ENCODE results near the gene RAD51B.

Gene RAD51B

DNA sequence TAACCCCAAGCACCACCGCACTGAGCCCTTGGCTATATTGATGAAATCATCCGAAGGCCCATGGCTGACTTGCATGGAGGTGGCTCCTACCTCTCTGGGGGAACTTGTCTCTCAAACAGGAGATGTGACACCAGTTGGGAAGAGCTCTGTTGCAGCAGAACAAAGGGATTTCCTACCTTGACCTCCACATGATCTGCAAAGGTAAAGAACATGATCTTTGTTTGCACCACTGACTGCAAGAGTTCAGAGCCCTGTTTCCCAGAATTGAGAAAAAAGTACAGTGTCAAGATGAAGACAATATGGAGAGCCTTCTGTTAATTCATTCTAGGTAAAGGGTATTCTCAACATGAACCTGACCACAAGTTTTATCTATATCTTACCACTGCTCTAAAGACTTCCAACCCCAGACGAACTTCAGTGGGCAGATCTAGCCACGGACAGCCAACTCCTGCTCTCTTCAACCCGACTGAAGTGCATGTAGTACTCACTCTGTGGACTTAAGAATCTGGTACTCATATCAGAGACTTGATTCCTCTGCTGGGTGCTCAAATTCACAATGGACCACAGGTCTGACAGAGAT lies 35.2 kb upstream of the RAD51B start:
- Histone ChIP-seq H3K27me3 (replicated peaks; ENCODE audit: control insufficient read depth, insufficient read depth, low read length) (no peaks in the 10 kb centered on the region), H3K36me3 (ENCODE audit: control insufficient read depth, insufficient read depth, low read length) (peaks cover 34% of the 10 kb centered on the region), H3K4me3 (replicated peaks; ENCODE audit: low read depth, low read length) (no peak overlapping the region)
- DNase-seq (ENCODE audit: extremely low read depth, insufficient read length): no peak
- no peak for TF ChIP-seq CTCF (IDR thresholded peaks at IDR 0.05; ENCODE audit: insufficient read depth, low read length, poor library complexity, severe bottlenecking)

DNA sequence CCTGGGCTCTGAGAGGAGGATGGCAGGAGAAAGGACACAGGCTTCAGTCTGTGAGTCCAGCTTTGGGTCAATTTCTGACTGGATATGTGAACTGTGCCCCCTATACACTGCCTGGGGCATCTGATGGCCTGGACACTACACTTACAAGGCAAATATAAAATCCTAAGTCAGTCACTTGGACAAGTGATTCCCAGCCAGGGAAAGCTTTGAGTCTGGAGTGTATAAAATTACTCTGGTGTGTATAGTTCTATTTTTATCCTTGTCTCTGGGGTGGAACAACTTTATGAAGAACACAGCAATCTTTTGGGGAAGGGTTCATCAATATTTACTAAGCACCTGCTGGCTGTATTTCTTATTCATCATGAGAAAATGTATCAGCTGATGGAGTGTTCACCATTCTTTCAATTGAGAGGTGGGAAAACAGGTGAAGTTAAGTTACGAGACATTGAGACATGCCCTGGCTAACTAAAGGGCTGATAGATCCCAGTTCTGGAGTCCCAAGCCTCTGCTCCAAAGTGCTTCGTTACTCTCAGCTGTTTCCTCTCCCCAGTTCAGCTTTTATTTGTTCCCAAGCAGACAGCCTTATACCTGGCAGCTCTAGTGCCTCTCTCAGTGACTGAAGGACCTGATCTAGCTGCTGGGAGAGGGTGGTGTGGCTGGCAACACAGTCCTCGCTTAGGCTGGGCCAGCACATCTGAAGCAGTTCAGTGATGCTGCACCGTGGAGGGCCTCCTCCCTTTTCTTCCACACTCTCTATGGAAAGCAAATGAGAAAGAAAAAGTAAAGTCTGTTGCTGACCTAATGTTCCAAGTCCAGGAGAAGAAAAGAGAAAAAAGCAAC lies 34.1 kb upstream of the RAD51B start:
- no peaks in the 10 kb centered on the region for H3K27me3 ChIP-seq (replicated peaks; ENCODE audit: control insufficient read depth, insufficient read depth, low read length)
- DNase-seq (ENCODE audit: extremely low read depth, insufficient read length): no peak
- peaks cover 38% of the 10 kb centered on the region for H3K36me3 ChIP-seq (ENCODE audit: control insufficient read depth, insufficient read depth, low read length)
- TF ChIP-seq CTCF (IDR thresholded peaks at IDR 0.05; ENCODE audit: insufficient read depth, low read length, poor library complexity, severe bottlenecking): no peak
- no peak overlapping the region for H3K4me3 ChIP-seq (replicated peaks; ENCODE audit: low read depth, low read length)

GRCh38 chr14:67787673-67788072 lies 31.9 kb upstream of the RAD51B start:
- no peak for TF ChIP-seq CTCF (IDR thresholded peaks at IDR 0.05; ENCODE audit: insufficient read depth, low read length, poor library complexity, severe bottlenecking)
- Histone ChIP-seq H3K36me3 (ENCODE audit: control insufficient read depth, insufficient read depth, low read length) (peaks cover 35% of the 10 kb centered on the region), H3K27me3 (replicated peaks; ENCODE audit: control insufficient read depth, insufficient read depth, low read length) (no peaks in the 10 kb centered on the region), H3K4me3 (replicated peaks; ENCODE audit: low read depth, low read length) (no peak overlapping the region)
- DNase-seq (ENCODE audit: extremely low read depth, insufficient read length): no peak

DNA sequence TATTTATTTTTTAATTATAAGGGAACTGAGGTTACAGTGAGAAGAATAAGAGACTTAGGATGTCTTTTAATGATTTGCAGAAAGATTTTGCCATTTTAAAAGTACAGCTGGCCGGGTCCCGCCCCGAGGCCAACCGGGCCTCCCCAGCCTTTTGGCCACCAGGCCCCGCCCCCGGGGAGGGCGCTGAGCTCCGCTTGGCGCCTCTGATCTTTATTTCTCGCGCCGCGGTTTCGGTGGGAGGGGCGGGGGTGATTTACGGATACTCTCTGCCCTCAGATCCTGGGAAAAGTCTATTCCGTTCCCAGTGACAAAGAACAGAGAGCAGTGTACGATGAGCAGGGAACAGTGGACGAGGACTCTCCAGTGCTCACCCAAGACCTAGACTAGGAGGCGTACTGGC lies 20.8 kb upstream of the RAD51B start:
- Histone ChIP-seq H3K36me3 (ENCODE audit: control insufficient read depth, insufficient read depth, low read length) (peaks cover 21% of the 10 kb centered on the region), H3K27me3 (replicated peaks; ENCODE audit: control insufficient read depth, insufficient read depth, low read length) (no peaks in the 10 kb centered on the region), H3K4me3 (replicated peaks; ENCODE audit: low read depth, low read length) (no peak overlapping the region)
- DNase-seq (ENCODE audit: extremely low read depth, insufficient read length): no peak
- no peak for TF ChIP-seq CTCF (IDR thresholded peaks at IDR 0.05; ENCODE audit: insufficient read depth, low read length, poor library complexity, severe bottlenecking)

DNA sequence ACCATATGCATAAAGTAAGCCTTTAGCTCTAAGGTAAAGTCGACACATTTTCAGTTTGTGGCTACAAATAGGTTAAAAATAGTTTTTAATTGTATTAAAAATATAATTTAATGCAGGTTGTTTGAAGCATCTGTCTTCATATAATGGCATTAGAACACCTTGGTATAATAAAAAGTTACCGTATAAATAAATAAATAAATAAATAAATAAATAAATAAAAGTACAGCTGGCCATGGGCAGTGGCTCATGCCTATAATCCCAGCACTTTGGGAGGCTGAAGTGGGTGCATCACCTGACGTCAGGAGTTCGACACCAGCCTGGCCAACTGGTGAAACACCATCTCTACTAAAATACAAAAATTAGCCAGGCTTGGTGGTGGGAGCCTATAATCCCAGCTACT lies 18.8 kb upstream of the RAD51B start:
- Histone ChIP-seq H3K4me3 (replicated peaks; ENCODE audit: low read depth, low read length) (no peak overlapping the region), H3K27me3 (replicated peaks; ENCODE audit: control insufficient read depth, insufficient read depth, low read length) (no peaks in the 10 kb centered on the region), H3K36me3 (ENCODE audit: control insufficient read depth, insufficient read depth, low read length) (peaks cover 29% of the 10 kb centered on the region)
- no peak for DNase-seq (ENCODE audit: extremely low read depth, insufficient read length)
- no peak for TF ChIP-seq CTCF (IDR thresholded peaks at IDR 0.05; ENCODE audit: insufficient read depth, low read length, poor library complexity, severe bottlenecking)
